Central memory CD8-positive, alpha-beta T cell (primary cell): Measurements from ENCODE around the gene MYH11.
A peak's percentile ranks its signal among the peaks of the same experiment; 100 is the strongest.

Experiments
- ATAC-seq: fragments of 150-1000 bp; cut with Tn5 transposase; replicated peaks from 2 replicates; pipeline ENCODE4 v1.10.0; 2022; ENCODE audit warnings: mild to moderate bottlenecking, moderate FRiP score, moderate number of reproducible peaks; ENCODE audit not compliant: poor library complexity, severe bottlenecking; ENCODE audit errors: extremely low read depth
- DNase-seq, 2 donors: peaks; one replicate each; pipeline ENCODE4 v3.0.0; 2021; ENCODE audit warnings: low spot score in 2 of 2
- H3K27ac Mint-ChIP-seq: one replicate; pipeline ENCODE4 v1.8.0; 2022; ENCODE audit warnings: low read depth, mild to moderate bottlenecking, moderate library complexity, mixed read lengths
- H3K27me3 Mint-ChIP-seq: one replicate; pipeline ENCODE4 v1.8.0; 2022; ENCODE audit warnings: mixed read lengths
- H3K36me3 Mint-ChIP-seq: one replicate; pipeline ENCODE4 v1.8.0; 2022; ENCODE audit warnings: mild to moderate bottlenecking, moderate library complexity, mixed read lengths; ENCODE audit not compliant: insufficient read depth
- H3K4me1 Mint-ChIP-seq: one replicate; pipeline ENCODE4 v1.8.0; 2022; ENCODE audit warnings: mixed read lengths
- H3K4me3 Mint-ChIP-seq: one replicate; pipeline ENCODE4 v1.8.0; 2022; ENCODE audit warnings: mild to moderate bottlenecking, moderate library complexity, mixed read lengths
- H3K9me3 Mint-ChIP-seq: one replicate; pipeline ENCODE4 v1.8.0; 2022; ENCODE audit warnings: mixed read lengths

Gene MYH11

DNA sequence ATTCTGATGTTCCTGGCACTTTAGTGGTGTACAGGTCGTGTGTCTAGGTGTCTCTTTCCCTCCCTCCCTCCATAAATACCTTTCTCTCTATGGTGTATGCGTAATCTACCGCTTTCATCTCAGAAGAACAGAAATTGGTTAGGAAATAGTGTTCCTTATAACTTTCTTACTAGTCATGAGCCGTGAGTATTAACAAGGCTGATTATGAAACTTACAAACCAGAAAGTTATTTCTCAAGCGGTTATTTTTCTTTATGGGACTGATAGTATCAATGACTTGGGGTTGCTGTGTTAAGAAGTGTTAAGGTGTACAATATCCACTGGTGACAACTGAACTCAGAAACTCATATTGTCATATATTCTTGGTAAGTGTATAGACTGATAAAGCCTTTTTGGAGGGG, 13.2 kb upstream of the MYH11 start:
- peaks cover 54% of the 10 kb centered on the region for H3K36me3 Mint-ChIP-seq
- no peak overlapping the region for H3K4me3 Mint-ChIP-seq
- no peak overlapping the region for H3K27ac Mint-ChIP-seq
- no peaks in the 10 kb centered on the region for H3K27me3 Mint-ChIP-seq
- peaks cover 6% of the 10 kb centered on the region for H3K4me1 Mint-ChIP-seq
- no peaks in the 10 kb centered on the region for H3K9me3 Mint-ChIP-seq
- DNase-seq, result no peak
- no peak for ATAC-seq

- no peak for DNase-seq
- H3K36me3 Mint-ChIP-seq, result peaks cover 41% of the 10 kb centered on the region
- ATAC-seq, result no peak
- H3K9me3 Mint-ChIP-seq, result no peaks in the 10 kb centered on the region
- no peak overlapping the region for H3K4me3 Mint-ChIP-seq
- no peak overlapping the region for H3K27ac Mint-ChIP-seq
- H3K27me3 Mint-ChIP-seq, result no peaks in the 10 kb centered on the region
- H3K4me1 Mint-ChIP-seq, result no peaks in the 10 kb centered on the region
Measured at GRCh38 chr16:15866451-15866850, 9.6 kb upstream of the MYH11 start.

DNA sequence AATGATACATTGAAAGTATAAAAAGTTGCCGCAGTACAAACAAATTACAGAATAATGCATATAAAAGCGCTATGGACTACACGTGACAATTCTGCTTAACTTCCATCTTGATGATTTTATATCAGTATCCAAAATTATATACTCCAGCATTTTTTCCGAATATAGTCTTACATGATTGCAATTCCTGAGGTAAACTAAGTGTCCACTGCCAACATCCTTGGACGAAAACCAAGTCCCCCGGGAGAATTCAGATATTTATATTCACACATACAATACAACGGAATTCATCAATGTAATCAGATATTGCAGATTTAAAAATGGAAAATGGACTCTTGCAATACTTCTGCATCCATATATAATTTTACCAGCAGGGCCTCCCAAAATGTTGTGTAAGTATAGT, 8.9 kb upstream of the MYH11 start:
- Mint-ChIP-seq H3K9me3 (no peaks in the 10 kb centered on the region), H3K36me3 (peaks cover 36% of the 10 kb centered on the region), H3K27ac (no peak overlapping the region), H3K4me1 (no peaks in the 10 kb centered on the region), H3K4me3 (no peak overlapping the region), H3K27me3 (no peaks in the 10 kb centered on the region)
- no peak for DNase-seq
- no peak for ATAC-seq

- H3K27ac Mint-ChIP-seq, result no peak overlapping the region
- no peak overlapping the region for H3K4me3 Mint-ChIP-seq
- DNase-seq (no peak), ATAC-seq (no peak)
- no peaks in the 10 kb centered on the region for H3K4me1 Mint-ChIP-seq
- H3K36me3 Mint-ChIP-seq, result peaks cover 28% of the 10 kb centered on the region
- no peaks in the 10 kb centered on the region for H3K9me3 Mint-ChIP-seq
- H3K27me3 Mint-ChIP-seq, result no peaks in the 10 kb centered on the region
Measured at GRCh38 chr16:15864939-15865338, 8.1 kb upstream of the MYH11 start.

DNA sequence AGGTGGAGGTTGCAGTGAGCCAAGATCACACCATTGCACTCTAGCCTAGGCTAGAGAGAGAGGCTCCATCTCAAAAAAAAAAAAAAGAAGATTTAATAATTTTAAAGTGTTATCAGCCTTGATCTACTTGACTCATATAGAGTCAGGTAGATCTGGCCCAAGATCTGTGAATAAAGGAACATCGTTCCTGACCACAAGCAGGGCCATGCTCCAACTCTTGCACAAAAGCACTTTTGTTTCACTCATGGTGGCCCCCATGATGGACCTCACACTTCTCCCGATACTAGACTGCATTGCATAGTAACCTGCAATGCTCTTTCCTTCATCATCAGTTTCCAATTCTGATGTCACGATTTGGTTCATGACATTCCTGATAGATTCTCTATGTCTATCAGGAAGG, 5.2 kb upstream of the MYH11 start:
- H3K27ac Mint-ChIP-seq, result no peak overlapping the region

DNA sequence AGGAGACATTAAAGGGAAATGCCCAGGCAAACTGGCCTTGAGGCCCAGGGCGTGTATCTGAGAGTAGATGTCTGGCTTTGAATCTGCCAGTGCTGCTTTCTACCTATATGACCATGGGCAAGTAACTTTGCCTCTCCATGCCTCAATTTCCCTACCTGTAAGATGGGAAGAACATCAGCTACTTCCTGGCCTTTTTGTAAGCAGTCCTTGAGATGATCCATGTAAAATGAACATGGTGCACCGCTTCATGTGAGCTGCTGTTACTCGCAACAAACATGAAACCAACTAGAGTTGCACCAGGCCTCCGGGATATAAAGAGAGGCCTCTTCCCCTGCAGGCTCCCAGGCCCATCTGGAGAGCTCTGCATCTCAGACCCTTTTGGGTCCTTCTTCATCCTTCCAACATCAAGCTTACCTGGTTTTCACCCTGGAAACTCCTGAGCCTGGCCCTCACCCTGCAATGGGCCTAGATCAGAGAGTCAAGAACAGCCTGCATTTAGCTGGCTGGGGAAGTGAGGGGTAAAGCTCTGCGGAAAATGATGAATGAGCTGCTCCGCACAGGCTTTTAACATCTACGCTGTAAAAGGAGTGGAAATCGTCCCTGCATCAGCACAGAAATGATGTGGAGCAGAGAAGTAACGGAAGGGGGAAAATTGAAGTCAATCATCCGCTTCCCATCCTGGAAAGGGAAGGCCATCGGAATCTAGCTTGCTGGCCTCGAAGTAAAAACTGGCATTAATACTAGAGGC, 2.3 kb upstream of the MYH11 start:
- Mint-ChIP-seq H3K27me3 (peaks cover 42% of the 10 kb centered on the region), H3K27ac (no peak overlapping the region), H3K4me3 (no peak overlapping the region), H3K36me3 (no peaks in the 10 kb centered on the region), H3K9me3 (no peaks in the 10 kb centered on the region), H3K4me1 (peaks cover 6% of the 10 kb centered on the region)
- no peak for ATAC-seq
- no peak for DNase-seq

More for the DNA sequence above, 5.2 kb upstream of the MYH11 start:
- DNase-seq (no peak), ATAC-seq (no peak)
- Mint-ChIP-seq H3K4me3 (no peak overlapping the region), H3K27me3 (peaks cover 19% of the 10 kb centered on the region), H3K4me1 (peaks cover 6% of the 10 kb centered on the region), H3K36me3 (peaks cover 10% of the 10 kb centered on the region), H3K9me3 (no peaks in the 10 kb centered on the region)

- Mint-ChIP-seq H3K4me1 (peaks cover 6% of the 10 kb centered on the region), H3K27ac (no peak overlapping the region), H3K27me3 (peaks cover 52% of the 10 kb centered on the region), H3K4me3 (peak overlapping the region; percentile 39), H3K36me3 (no peaks in the 10 kb centered on the region), H3K9me3 (no peaks in the 10 kb centered on the region)
- DNase-seq (no peak), ATAC-seq (no peak)
Measured at GRCh38 chr16:15857724-15858560, 1.1 kb upstream of the MYH11 start.

DNA sequence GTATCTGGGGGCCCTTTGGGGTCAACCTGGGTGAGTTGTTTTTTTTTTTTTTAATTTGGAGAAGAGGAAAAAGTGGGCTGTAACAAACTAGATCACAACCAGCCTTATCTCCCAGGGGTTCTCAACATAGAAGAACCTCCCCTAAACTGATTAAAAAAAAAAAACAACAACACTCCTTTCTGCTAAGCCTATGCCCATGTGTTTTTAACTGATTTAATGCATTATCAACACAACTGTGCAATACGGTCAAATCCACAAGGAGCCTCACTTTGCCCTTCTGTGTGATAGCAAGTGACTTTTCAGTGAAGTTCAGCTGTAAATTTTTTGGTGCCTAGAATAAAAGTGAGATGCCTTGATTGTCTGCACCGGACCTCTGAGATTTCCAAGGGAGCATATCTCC, 646 bp downstream of the MYH11 start:
- Mint-ChIP-seq H3K4me3 (no peak overlapping the region), H3K9me3 (no peaks in the 10 kb centered on the region), H3K27ac (no peak overlapping the region), H3K27me3 (peaks cover 53% of the 10 kb centered on the region), H3K4me1 (peaks cover 6% of the 10 kb centered on the region), H3K36me3 (no peaks in the 10 kb centered on the region)
- no peak for DNase-seq
- ATAC-seq, result no peak

DNA sequence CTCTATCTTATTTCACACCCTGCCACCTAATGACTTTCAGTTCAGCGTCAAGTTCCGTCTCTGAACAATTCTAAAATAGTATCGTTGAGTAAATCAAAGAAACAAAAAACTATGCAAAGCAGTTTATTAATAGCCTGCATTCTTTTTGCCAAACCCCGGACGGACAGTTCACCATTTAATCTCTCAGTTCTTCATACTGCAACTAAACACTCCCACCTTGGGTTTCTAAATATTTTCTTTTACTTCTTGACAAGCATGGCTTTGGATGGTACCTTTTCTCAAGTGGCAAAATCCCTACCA, 1.2 kb downstream of the MYH11 start:
- DNase-seq (no peak), ATAC-seq (no peak)
- peaks cover 6% of the 10 kb centered on the region for H3K4me1 Mint-ChIP-seq
- H3K9me3 Mint-ChIP-seq, result no peaks in the 10 kb centered on the region
- H3K27ac Mint-ChIP-seq, result no peak overlapping the region
- peaks cover 53% of the 10 kb centered on the region for H3K27me3 Mint-ChIP-seq
- no peaks in the 10 kb centered on the region for H3K36me3 Mint-ChIP-seq
- H3K4me3 Mint-ChIP-seq, result no peak overlapping the region

DNA sequence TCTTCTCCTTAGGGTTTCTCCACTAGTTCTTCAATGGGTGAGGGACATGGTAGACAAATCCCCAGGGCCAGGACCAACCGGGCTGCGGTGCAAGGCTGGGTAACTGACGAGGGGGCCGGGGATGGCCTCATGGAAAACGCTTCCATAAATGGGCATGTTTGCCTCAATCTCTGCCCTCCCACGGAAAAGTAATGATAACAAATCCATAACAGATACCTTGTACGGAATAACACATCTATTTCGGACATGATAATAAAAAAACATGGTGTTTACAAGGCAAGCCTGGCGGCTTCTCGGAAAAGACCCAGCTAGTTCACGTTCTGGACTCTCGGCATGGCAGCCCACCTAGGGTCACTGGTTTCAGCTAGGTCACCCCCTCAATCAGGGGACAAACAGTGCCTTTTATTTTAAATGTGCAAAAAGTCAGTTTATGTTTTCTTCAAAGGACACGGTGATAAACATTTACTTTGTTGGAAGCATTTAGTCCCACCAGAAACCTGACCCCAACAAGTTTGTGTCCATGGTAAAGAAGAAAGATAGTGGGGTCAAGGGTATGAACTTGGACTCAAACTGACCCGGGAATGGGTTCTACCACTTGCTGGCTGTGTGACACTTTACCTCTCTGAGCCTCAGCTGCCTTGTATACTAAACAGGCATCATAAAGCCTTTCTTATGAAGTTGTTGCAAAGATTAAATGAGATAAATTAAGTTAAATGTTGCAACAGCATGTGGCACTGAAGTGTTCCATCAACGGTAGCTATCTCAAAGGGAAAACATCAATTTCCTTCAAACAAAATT, 1.7 kb downstream of the MYH11 start:
- Mint-ChIP-seq H3K27ac (no peak overlapping the region), H3K27me3 (peaks cover 53% of the 10 kb centered on the region), H3K36me3 (no peaks in the 10 kb centered on the region), H3K9me3 (no peaks in the 10 kb centered on the region), H3K4me3 (no peak overlapping the region), H3K4me1 (peaks cover 6% of the 10 kb centered on the region)
- ATAC-seq, result no peak
- DNase-seq, result no peak

GRCh38 chr16:15854061-15854460, 2.8 kb downstream of the MYH11 start:
- Mint-ChIP-seq H3K27ac (no peak overlapping the region), H3K27me3 (peaks cover 50% of the 10 kb centered on the region), H3K9me3 (no peaks in the 10 kb centered on the region), H3K36me3 (no peaks in the 10 kb centered on the region), H3K4me3 (no peak overlapping the region), H3K4me1 (peaks cover 6% of the 10 kb centered on the region)
- DNase-seq (no peak), ATAC-seq (no peak)

GRCh38 chr16:15853021-15853420, 3.8 kb downstream of the MYH11 start:
- no peak overlapping the region for H3K4me3 Mint-ChIP-seq
- no peaks in the 10 kb centered on the region for H3K36me3 Mint-ChIP-seq
- no peak for ATAC-seq
- no peak for DNase-seq
- H3K27ac Mint-ChIP-seq, result no peak overlapping the region
- H3K27me3 Mint-ChIP-seq, result peaks cover 44% of the 10 kb centered on the region
- H3K4me1 Mint-ChIP-seq, result peaks cover 5% of the 10 kb centered on the region
- no peaks in the 10 kb centered on the region for H3K9me3 Mint-ChIP-seq
